ENCODE data around the gene NAB1. TPM values are rescaled to one million over a fixed set of nuclear protein-coding genes. Genes with fewer than 3 reads are reported as not detected.

The NAB1 gene
- total RNA-seq, 1 experiment from 2014 or later = 32.6 TPM

- no peaks in the 10 kb centered on the region for H3K36me3 ChIP-seq (ENCODE audit: insufficient read depth, low read length, poor library complexity, severe bottlenecking)
- BruUV-seq (replicated peaks) = no TSS peak
- H3K27ac ChIP-seq (ENCODE audit: low read depth, low read length, poor library complexity, severe bottlenecking) = no peak overlapping the region
- ChIA-PET CTCF (no interaction called here), POLR2A (ENCODE audit: low non-redundant PET) (no interaction called here)
- H3K4me3 ChIP-seq (ENCODE audit: low read depth, low read length, poor library complexity, severe bottlenecking) = no peak overlapping the region
- no peak for TF ChIP-seq EZH2 (IDR thresholded peaks at IDR 0.05; ENCODE audit: borderline replicate concordance, low read depth, low read length, poor library complexity, severe bottlenecking)
- TF ChIP-seq CTCF (conservative IDR thresholded peaks at IDR 0.05; ENCODE audit: low read depth, low read length) = no peak
- H3K4me1 ChIP-seq (ENCODE audit: insufficient read depth, low read length, poor library complexity, severe bottlenecking) = no peaks in the 10 kb centered on the region
- no peak for DNase-seq (ENCODE audit: low spot score)
- H3K27me3 ChIP-seq (replicated peaks; ENCODE audit: insufficient read depth, low read depth, low read length, poor library complexity) = no peaks in the 10 kb centered on the region
- no peaks in the 10 kb centered on the region for H3K9me3 ChIP-seq (ENCODE audit: low read depth, low read length, poor library complexity, severe bottlenecking)
- intact Hi-C loops (cut with micrococcal nuclease; ENCODE audit: unreplicated experiment) = no loop called here
These were observed 73.3 kb downstream of the NAB1 start for GRCh38 chr2:190722061-190722759.

DNA sequence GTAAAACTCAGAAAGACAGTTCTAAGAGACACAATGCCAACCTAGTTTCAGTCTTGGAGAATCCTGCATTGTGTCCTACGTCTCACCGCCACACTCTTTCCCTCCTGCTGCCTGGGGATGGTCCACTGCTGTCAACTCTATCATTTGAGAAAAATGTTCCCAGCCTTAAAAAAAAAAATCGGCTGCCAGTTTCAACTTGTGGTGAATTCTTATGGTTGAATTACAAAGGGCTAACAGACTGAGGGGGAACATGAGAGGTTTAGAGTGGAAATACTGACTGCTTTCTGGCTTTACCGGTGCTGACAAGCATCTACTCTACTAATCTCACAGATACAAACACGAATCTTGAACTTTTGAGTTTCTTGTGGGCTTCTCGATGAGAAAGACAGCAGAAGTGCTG, 74.0 kb downstream of the NAB1 start:
- Histone ChIP-seq H3K27ac (ENCODE audit: low read depth, low read length, poor library complexity, severe bottlenecking) (no peak overlapping the region), H3K27me3 (replicated peaks; ENCODE audit: insufficient read depth, low read depth, low read length, poor library complexity) (no peaks in the 10 kb centered on the region), H3K4me1 (ENCODE audit: insufficient read depth, low read length, poor library complexity, severe bottlenecking) (no peaks in the 10 kb centered on the region), H3K4me3 (ENCODE audit: low read depth, low read length, poor library complexity, severe bottlenecking) (no peak overlapping the region), H3K9me3 (ENCODE audit: low read depth, low read length, poor library complexity, severe bottlenecking) (no peaks in the 10 kb centered on the region), H3K36me3 (ENCODE audit: insufficient read depth, low read length, poor library complexity, severe bottlenecking) (no peaks in the 10 kb centered on the region)
- no TSS peak for BruUV-seq (replicated peaks)
- intact Hi-C loops (cut with micrococcal nuclease; ENCODE audit: unreplicated experiment) = no loop called here
- ChIA-PET CTCF (no interaction called here), POLR2A (ENCODE audit: low non-redundant PET) (no interaction called here)
- no peak for TF ChIP-seq CTCF (conservative IDR thresholded peaks at IDR 0.05; ENCODE audit: low read depth, low read length)
- no peak for TF ChIP-seq EZH2 (IDR thresholded peaks at IDR 0.05; ENCODE audit: borderline replicate concordance, low read depth, low read length, poor library complexity, severe bottlenecking)
- no peak for DNase-seq (ENCODE audit: low spot score)

GRCh38 chr2:190723397-190724090, 74.7 kb downstream of the NAB1 start:
- H3K9me3 ChIP-seq (ENCODE audit: low read depth, low read length, poor library complexity, severe bottlenecking) = no peaks in the 10 kb centered on the region
- no peak for DNase-seq (ENCODE audit: low spot score)
- POLR2A ChIA-PET (ENCODE audit: low non-redundant PET) = no interaction called here
- no peak for TF ChIP-seq EZH2 (IDR thresholded peaks at IDR 0.05; ENCODE audit: borderline replicate concordance, low read depth, low read length, poor library complexity, severe bottlenecking)
- TF ChIP-seq CTCF (conservative IDR thresholded peaks at IDR 0.05; ENCODE audit: low read depth, low read length) = no peak
- H3K4me1 ChIP-seq (ENCODE audit: insufficient read depth, low read length, poor library complexity, severe bottlenecking) = no peaks in the 10 kb centered on the region
- H3K4me3 ChIP-seq (ENCODE audit: low read depth, low read length, poor library complexity, severe bottlenecking) = no peak overlapping the region
- CTCF ChIA-PET = no interaction called here
- intact Hi-C loops (cut with micrococcal nuclease; ENCODE audit: unreplicated experiment) = no loop called here
- no peaks in the 10 kb centered on the region for H3K36me3 ChIP-seq (ENCODE audit: insufficient read depth, low read length, poor library complexity, severe bottlenecking)
- no peaks in the 10 kb centered on the region for H3K27me3 ChIP-seq (replicated peaks; ENCODE audit: insufficient read depth, low read depth, low read length, poor library complexity)
- no TSS peak for BruUV-seq (replicated peaks)
- H3K27ac ChIP-seq (ENCODE audit: low read depth, low read length, poor library complexity, severe bottlenecking) = no peak overlapping the region
